GM19240 (cell line): ENCODE data around the gene PAGR1.
"Not testable (repeated sequence)": the region's sequence is repeated elsewhere in the genome, so short reads cannot be mapped to it uniquely, and the experiment has no call there.

ENCODE experiments used
- DNase-seq: peaks from one replicate; pipeline ENCODE4 v3.0.0; 2011; ENCODE audit warnings: low spot score; ENCODE audit not compliant: insufficient read length

The PAGR1 gene

GRCh38 chr16:29815793-29816693 is at the start of gene PAGR1:
Gene PAGR1 (plus strand): TSS chr16:29816152. CDS start chr16:29816526, 374 bp downstream.
- DNase-seq = peak; percentile 89

DNA sequence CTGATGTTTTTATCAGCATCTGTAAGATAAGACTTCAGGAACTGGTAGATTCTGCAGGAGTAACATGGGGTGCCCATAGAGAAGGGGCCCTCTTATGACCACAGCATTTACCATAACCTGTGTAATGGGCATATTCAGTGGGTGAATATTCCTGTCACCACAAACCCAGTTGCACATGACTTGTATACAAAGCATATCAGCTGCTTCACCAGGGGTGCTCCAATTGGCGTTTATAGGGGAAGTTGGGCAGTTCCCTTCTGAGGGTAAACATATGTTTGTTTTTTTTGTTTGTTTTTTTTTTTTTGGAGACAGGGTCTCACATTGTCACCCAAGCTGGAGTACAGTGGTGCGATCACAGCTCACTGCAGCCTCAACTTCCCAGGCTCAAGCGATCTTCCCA is 49.4 kb upstream of the PAGR1 start:
- no peak for DNase-seq

DNA sequence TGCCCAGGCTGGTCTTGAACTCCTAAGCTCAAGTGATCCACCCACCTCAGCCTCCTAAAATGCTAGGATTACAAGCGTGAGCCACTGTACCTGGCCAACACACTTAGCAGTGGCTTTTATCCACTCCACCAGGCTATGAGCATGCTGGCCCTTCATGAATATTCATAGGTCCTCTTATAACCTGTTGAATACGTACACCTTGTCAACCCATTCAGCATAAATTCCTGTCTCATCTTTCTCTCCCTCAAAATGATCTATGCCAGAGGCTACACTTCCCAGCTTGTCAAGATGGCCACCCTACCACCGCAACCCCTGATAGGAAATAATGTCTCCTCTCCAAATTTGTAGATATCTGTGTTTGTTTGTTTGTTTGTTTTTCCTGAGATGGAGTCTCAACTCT is 48.9 kb upstream of the PAGR1 start:
- no peak for DNase-seq

- no peak for DNase-seq
Observed at GRCh38 chr16:29769507-29769906, 46.4 kb upstream of the PAGR1 start.

DNA sequence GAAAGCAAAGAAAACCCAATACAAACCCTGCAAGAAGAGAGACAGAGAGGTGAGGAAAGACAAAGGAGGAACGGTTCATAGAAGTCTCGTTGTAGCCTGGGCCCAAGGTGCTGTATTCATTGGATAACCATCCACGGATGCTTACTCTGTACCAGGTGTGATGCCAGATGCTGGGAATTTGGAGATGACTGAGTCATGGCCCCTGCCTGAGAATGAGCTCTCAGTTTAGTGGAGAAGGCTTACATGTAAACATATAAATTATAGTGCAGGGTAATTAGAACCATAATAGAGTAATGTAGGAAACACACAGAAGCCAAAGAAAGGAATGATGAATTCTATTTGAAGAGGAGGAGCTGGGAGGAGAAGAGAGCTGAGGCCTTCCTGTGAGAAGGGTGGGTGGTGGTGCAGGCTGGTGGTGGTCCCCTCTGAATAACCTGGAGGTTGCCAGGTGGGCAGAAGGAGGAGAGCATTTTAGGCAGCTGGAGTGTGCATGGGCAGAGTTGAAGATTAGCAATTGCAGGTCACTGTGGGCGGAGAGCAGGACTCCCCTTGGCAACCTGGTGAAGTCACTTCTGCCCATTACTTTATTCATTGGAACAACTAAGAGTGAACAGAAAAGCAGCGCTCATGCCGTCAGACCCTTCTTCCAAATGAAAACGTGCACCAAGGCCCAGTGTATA is 45.6 kb upstream of the PAGR1 start:
- DNase-seq = no peak

- DNase-seq = not testable (repeated sequence)
Observed at GRCh38 chr16:29772330-29772729, 43.6 kb upstream of the PAGR1 start.

DNA sequence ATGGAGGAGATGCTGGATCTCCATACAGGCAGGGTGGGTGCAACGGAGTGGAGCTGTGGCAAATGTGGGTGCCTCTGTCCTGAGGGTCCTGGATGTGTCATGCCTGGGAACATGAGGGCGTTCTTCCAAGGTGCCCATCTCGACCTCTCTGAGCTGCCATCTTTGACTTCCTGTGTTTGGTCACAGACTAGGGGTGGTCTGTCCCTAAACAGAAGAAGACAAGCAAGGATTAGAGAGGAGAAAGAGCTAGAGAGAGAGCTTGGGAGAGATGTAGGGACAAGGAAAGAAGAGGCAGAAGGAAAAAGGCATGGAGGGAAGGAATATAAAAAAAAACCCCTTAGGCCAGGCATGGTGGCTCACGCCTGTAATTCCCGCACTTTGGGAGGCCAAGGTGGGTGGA is 41.2 kb upstream of the PAGR1 start:
- DNase-seq = no peak

GRCh38 chr16:29775742-29776408 is 40.1 kb upstream of the PAGR1 start:
- no peak for DNase-seq

DNA sequence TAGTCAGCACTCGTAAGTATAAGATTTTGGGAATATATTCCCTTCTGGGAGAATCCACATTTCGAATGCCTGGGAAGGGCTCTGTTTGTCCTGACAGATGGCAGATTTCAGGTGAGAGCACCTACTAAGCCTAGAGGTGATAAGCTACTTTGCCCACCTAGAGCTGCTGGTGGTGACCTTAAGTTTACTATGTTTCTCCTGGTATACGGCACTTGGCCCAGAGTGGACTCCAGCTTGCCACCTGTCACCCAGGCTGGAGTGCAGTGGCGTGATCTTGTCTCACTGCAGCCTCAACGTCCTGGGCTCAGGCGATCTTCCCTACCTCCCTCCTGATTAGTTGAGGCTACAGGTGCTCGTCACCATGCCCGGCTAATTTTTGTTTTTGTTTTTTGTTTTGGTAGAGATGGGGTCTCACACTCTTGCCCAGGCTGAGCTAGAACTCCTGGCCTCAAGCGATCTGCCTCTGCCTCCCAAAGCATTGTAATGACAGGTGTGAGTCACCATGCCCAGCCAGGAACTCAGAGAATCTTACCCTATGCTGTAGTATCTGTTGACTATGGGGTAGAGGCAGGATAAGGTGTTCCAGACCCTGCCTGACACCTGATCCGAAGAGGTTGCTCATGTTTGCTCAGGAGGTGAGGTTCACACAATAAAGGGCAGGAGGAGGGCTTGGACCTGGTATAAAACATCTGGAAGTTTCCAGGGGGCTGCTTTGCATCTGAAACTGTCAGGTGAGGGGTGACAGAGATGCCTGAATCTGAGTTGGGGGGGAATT is 38.2 kb upstream of the PAGR1 start, which contains the start of gene ZG16:
ZG16 (plus strand) TSS at position 681 of the 775 bp plus-strand sequence. CDS start 1,011 bp downstream, outside the sequence.
- DNase-seq = no peak

- no peak for DNase-seq
Observed at GRCh38 chr16:29779474-29779873, 36.5 kb upstream of the PAGR1 start.

GRCh38 chr16:29783094-29783953 is 32.6 kb upstream of the PAGR1 start:
- DNase-seq = not testable (repeated sequence)

DNA sequence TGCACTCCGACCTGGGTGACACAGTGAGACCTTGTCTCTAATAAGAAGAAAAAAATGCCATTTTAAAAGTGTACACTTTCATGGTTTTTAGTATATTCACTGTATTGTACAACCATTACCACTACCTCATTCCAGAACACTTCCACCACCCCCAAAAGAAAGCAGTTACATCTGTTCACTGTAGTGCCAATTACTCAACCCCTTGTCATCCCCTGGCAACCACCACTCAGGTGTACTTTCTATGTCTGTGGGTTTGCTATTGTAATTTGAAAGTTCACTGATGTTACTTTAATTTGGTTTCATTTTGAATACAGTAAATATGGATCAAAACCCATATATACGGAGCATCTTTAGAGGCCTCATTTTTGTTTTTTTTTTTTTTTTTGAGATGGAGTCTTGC is 31.8 kb upstream of the PAGR1 start:
- DNase-seq = no peak

- DNase-seq = no peak
Observed at GRCh38 chr16:29784901-29785500, 31.0 kb upstream of the PAGR1 start.

GRCh38 chr16:29787155-29787554 is 28.8 kb upstream of the PAGR1 start:
- not testable (repeated sequence) for DNase-seq

- no peak for DNase-seq
Observed at GRCh38 chr16:29789775-29790182, 26.2 kb upstream of the PAGR1 start.

DNA sequence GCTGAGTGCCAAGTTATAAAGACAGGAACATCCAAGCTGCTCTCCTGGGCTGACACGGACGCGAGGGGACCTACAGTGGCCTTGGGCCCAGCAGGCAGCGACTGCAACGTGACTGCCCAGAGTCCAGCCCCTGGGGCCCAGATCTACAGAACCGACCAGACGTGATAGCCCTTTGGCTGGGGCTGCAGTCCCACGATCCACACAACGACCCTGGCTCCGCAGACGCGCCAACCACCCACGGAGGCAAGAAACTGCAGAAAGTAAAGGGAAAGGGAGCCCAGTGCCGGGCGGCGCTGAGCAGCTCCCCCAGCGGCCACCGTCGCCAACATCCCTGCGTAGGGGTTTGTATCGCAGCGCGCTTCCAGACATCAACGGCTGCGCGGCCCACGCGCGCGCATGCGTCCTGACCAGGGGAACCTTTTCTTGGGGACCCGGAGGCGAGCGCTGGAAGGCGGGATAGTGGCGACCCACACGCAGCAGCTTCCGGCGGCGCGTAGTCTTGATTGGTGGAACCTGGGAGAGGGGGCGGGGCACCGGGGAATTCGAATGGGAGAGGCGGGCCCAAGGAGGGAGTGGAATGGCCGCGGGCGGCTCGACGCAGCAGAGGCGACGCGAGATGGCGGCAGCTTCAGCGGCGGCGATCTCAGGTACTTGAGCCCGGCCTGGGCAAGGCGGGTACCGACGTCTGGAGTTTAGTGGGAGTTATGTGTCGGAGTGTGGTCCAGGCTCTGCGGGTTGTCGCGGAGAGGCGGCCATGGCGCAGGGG is 25.6 kb upstream of the PAGR1 start, which contains the start of gene KIF22:
KIF22 (plus strand) TSS at position 569 of the 766 bp plus-strand sequence; CDS start at position 578, 9 bp downstream.
- DNase-seq = peak; percentile 98

- no peak for DNase-seq
Observed at GRCh38 chr16:29790949-29791844, 24.8 kb upstream of the PAGR1 start.
